Fibroblast of pulmonary artery (primary cell): ENCODE results near the gene DEPDC4.
"Not testable (repeated sequence)": the region's sequence is repeated elsewhere in the genome, so short reads cannot be mapped to it uniquely, and the experiment has no call there.

ENCODE experiments used
- DNase-seq: peaks from one replicate; pipeline ENCODE4 v3.0.0-alpha.2; 2010; ENCODE audit warnings: low read depth
- H3K4me3 ChIP-seq: replicated peaks from 2 replicates; pipeline ENCODE4 v1.5.1; 2011; ENCODE audit warnings: low read depth, mild to moderate bottlenecking, control low read depth, low read length, moderate library complexity
- CTCF ChIP-seq: IDR thresholded peaks from 2 replicates; pipeline ENCODE4 v1.5.1; 2011; ENCODE audit warnings: mild to moderate bottlenecking, control low read depth, low read length, inconsistent platforms; ENCODE audit errors: missing control alignments

DEPDC4 gene

DNA sequence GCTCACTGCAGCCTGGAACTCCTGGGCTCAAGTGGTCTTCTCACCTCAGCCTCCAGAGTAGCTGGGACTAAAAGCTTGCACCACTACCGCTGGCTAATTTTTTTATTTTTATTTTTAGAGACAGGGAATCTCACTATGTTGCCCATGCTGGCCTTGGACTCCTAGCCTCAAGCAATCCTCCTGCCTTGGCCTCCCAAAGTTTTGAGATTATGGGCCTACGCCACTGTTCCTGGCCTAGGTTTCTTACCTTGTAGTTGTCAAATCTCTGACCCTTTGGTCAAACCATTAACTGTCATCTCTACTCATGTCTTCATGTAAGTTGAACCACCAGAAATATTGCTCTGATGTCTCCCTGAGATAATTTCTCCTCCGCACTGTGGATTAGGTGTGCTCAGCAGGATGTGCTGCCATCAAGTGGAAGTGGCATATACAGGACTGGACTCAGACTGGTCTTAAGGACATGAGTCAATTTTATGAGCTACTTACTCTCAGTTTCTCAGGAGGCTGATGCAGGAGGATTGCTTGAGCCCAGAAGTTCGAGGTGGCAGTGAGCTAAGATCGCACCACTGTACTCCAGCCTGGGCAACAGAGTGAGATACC is 37.7 kb downstream of the DEPDC4 start:
- no peak overlapping the region for H3K4me3 ChIP-seq
- peak; percentile 19 for TF ChIP-seq CTCF
- DNase-seq, result peak; percentile 29

- no peak for TF ChIP-seq CTCF
- H3K4me3 ChIP-seq, result no peak overlapping the region
- no peak for DNase-seq
These were observed 41.4 kb downstream of the DEPDC4 start for GRCh38 chr12:100225491-100225890.

- not testable (repeated sequence) for H3K4me3 ChIP-seq, DNase-seq
These were observed 44.7 kb downstream of the DEPDC4 start for GRCh38 chr12:100222173-100222572.

DNA sequence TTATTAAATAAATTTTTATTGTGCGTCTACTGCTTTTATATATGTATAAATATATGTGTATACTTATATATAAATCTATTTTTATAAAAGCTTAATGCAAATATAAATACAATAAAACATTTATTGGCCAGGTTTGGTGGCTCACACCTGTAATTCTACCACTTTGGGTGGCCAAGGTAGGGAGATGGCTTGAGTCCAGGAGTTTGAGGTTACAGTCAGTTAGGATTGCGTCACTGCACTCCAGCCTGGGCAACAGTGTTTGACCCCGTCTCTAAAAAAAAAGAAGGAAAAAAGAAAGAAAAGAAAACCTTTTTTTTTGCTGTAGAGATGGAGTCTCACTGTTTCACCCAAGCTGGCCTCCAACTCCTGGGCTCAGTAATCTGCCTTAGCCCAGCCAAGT is 45.4 kb downstream of the DEPDC4 start:
- DNase-seq, result no peak

GRCh38 chr12:100219328-100220109 is 47.4 kb downstream of the DEPDC4 start:
- no peak for DNase-seq
- H3K4me3 ChIP-seq, result no peak overlapping the region
- TF ChIP-seq CTCF, result no peak

More for the DNA sequence above, 45.4 kb downstream of the DEPDC4 start:
- no peak for TF ChIP-seq CTCF
- no peak overlapping the region for H3K4me3 ChIP-seq

DNA sequence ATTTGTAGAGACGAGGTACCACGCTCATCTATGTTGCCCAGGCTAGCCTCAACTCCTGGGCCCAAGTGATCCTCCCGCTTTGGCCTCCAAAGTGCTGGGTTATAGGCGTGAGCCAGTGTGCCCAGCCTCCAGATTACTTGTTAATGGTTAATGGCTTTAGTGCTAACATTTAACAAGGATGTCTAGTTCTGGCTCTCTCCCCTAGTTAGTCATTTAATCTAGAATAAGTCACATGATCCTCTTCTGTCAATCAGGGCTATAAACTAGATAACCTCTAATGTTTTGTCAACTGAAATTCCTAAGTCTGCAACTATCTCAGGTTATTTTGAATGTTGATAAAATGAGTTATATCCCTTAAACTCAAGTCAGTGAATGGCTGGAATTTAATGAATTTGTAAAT is 50.5 kb downstream of the DEPDC4 start:
- no peak overlapping the region for H3K4me3 ChIP-seq
- no peak for TF ChIP-seq CTCF
- DNase-seq, result no peak

DNA sequence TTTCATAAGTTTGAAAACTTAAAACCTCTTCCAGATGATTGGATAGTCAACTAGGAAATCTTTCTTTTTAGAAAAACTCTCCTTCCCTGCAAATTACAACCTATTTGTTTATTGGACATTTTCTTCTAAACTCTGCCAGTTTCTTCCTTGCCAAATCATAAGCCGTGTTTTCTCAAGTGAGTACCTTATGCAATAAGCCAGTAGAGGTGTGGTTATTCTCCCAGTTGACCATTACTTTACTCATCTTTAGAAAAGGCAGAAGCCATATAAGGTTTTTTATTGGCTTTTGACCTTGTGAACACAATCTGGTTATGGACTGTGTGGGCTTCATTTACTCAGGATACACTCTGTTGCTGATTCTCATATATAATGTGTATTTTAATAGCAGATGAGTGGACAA is 51.7 kb downstream of the DEPDC4 start:
- no peak for DNase-seq

More for the DNA sequence above, 51.7 kb downstream of the DEPDC4 start:
- H3K4me3 ChIP-seq, result no peak overlapping the region
- TF ChIP-seq CTCF, result no peak
